ENCODE results near the gene SLBP.

SLBP gene

GRCh38 chr4:1693131-1693896, 18.8 kb downstream of the SLBP start:
- Histone ChIP-seq H3K36me3 (peaks cover 35% of the 10 kb centered on the region), H3K4me3 (ENCODE audit: low read depth in 1 of 2, low read length in 1 of 2) (no peak overlapping the region), H3K4me1 (ENCODE audit: control insufficient read depth in 1 of 2, insufficient read depth in 1 of 2, low read depth in 1 of 2, low read length in 1 of 2) (peaks cover 10 to 12% of the 10 kb centered on the region in 2 experiments), H3K27me3 (no peaks in the 10 kb centered on the region), H3K27ac (peak overlapping the region; percentile 28), H3K9me3 (no peaks in the 10 kb centered on the region)
- TF ChIP-seq CTCF (IDR thresholded peaks at IDR 0.05): peak; percentile 97

GRCh38 chr4:1691737-1692373, 20.3 kb downstream of the SLBP start:
- no peaks in the 10 kb centered on the region for H3K27me3 ChIP-seq
- H3K9me3 ChIP-seq: no peaks in the 10 kb centered on the region
- no peak overlapping the region for H3K27ac ChIP-seq
- peaks cover 35% of the 10 kb centered on the region for H3K36me3 ChIP-seq
- no peak overlapping the region for H3K4me3 ChIP-seq (ENCODE audit: low read depth in 1 of 2, low read length in 1 of 2)
- H3K4me1 ChIP-seq (ENCODE audit: control insufficient read depth in 1 of 2, insufficient read depth in 1 of 2, low read depth in 1 of 2, low read length in 1 of 2): peaks cover 10 to 12% of the 10 kb centered on the region in 2 experiments
- TF ChIP-seq CTCF (IDR thresholded peaks at IDR 0.05): no peak

GRCh38 chr4:1690698-1691097, 21.4 kb downstream of the SLBP start:
- Histone ChIP-seq H3K4me3 (ENCODE audit: low read depth in 1 of 2, low read length in 1 of 2) (no peak overlapping the region), H3K9me3 (no peaks in the 10 kb centered on the region), H3K36me3 (peaks cover 28% of the 10 kb centered on the region), H3K4me1 (ENCODE audit: control insufficient read depth in 1 of 2, insufficient read depth in 1 of 2, low read depth in 1 of 2, low read length in 1 of 2) (peaks cover 10 to 12% of the 10 kb centered on the region in 2 experiments), H3K27me3 (no peaks in the 10 kb centered on the region), H3K27ac (no peak overlapping the region)
- no peak for TF ChIP-seq CTCF (IDR thresholded peaks at IDR 0.05)

GRCh38 chr4:1686440-1687036, 25.6 kb downstream of the SLBP start:
- no peak overlapping the region for H3K27ac ChIP-seq
- peaks cover 10% of the 10 kb centered on the region for H3K36me3 ChIP-seq
- H3K27me3 ChIP-seq: peaks cover 12% of the 10 kb centered on the region
- H3K4me1 ChIP-seq (ENCODE audit: control insufficient read depth in 1 of 2, insufficient read depth in 1 of 2, low read depth in 1 of 2, low read length in 1 of 2): peaks cover 17 to 20% of the 10 kb centered on the region in 2 experiments
- no peaks in the 10 kb centered on the region for H3K9me3 ChIP-seq
- no peak for TF ChIP-seq CTCF (IDR thresholded peaks at IDR 0.05)
- no peak overlapping the region for H3K4me3 ChIP-seq (ENCODE audit: low read depth in 1 of 2, low read length in 1 of 2)

- Histone ChIP-seq H3K9me3 (no peaks in the 10 kb centered on the region), H3K27ac (no peak overlapping the region), H3K4me1 (ENCODE audit: control insufficient read depth in 1 of 2, insufficient read depth in 1 of 2, low read depth in 1 of 2, low read length in 1 of 2) (peaks cover 17 to 20% of the 10 kb centered on the region in 2 experiments), H3K36me3 (no peaks in the 10 kb centered on the region), H3K27me3 (peaks cover 12% of the 10 kb centered on the region), H3K4me3 (ENCODE audit: low read depth in 1 of 2, low read length in 1 of 2) (peak overlapping the region in 1 of 2 experiments; percentile 67)
- TF ChIP-seq CTCF (IDR thresholded peaks at IDR 0.05): no peak
These were observed 26.6 kb downstream of the SLBP start for GRCh38 chr4:1685235-1686150.

All from neutrophil (primary cell).